ENCODE measurements around the gene FUZ. TPM values are rescaled to one million over a fixed set of nuclear protein-coding genes. Genes with fewer than 3 reads are reported as not detected.

FUZ gene
- total RNA-seq, 1 donor from 2014 or later, result 12.5 TPM

GRCh38 chr19:49857061-49857837, 44.2 kb upstream of the FUZ start:
- Histone ChIP-seq H3K4me1 (ENCODE audit: control insufficient read depth in 3 of 3, insufficient read depth in 3 of 3, low read length in 3 of 3) (peaks cover 16 to 27% (median 17%) of the 10 kb centered on the region in 3 donors), H3K36me3 (ENCODE audit: control insufficient read depth in 3 of 3, insufficient read depth in 3 of 3, low read length in 3 of 3) (peaks cover 39 to 61% (median 58%) of the 10 kb centered on the region in 3 donors), H3K27me3 (ENCODE audit: control insufficient read depth in 3 of 3, insufficient read depth in 3 of 3, low read length in 3 of 3) (no peaks in the 10 kb centered on the region), H3K4me3 (ENCODE audit: low read length in 3 of 3) (no peak overlapping the region), H3K9me3 (ENCODE audit: control insufficient read depth in 3 of 3, low read length in 3 of 3) (no peaks in the 10 kb centered on the region), H3K27ac (ENCODE audit: low read depth, low read length) (no peak overlapping the region), H3K9ac (ENCODE audit: low read depth in 1 of 3, low read length in 3 of 3) (peak overlapping the region in 1 of 3 donors; percentile 25)

DNA sequence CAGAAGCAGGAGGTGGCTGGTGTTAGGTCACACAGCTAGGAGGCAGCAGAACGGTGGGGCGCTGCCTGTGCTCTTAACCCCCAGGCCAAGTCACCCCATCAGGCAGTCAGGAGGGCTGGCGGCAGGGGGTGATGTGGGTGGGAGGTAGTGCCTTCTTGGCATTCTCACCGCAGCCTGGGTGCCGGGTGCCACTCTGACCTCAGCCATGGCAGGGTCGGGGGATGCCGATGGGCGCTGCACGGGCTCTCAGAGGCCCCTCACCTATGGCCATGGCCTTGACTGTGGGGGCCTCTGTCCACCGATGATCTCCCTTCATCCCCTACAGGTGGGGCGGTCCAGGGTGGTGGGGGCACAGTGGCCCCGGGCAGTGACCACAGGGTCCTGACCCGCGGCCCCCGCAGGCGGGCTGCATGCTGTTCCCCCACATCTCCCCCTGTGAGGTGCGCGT, 43.5 kb upstream of the FUZ start:
- Histone ChIP-seq H3K27me3 (ENCODE audit: control insufficient read depth in 3 of 3, insufficient read depth in 3 of 3, low read length in 3 of 3) (no peaks in the 10 kb centered on the region), H3K4me3 (ENCODE audit: low read length in 3 of 3) (no peak overlapping the region), H3K9me3 (ENCODE audit: control insufficient read depth in 3 of 3, low read length in 3 of 3) (no peaks in the 10 kb centered on the region), H3K4me1 (ENCODE audit: control insufficient read depth in 3 of 3, insufficient read depth in 3 of 3, low read length in 3 of 3) (peaks cover 21 to 32% (median 22%) of the 10 kb centered on the region in 3 donors), H3K27ac (ENCODE audit: low read depth, low read length) (no peak overlapping the region), H3K36me3 (ENCODE audit: control insufficient read depth in 3 of 3, insufficient read depth in 3 of 3, low read length in 3 of 3) (peaks cover 39 to 57% (median 54%) of the 10 kb centered on the region in 3 donors), H3K9ac (ENCODE audit: low read depth in 1 of 3, low read length in 3 of 3) (no peak overlapping the region)

- H3K27ac ChIP-seq (ENCODE audit: low read depth, low read length), result no peak overlapping the region
- H3K9me3 ChIP-seq (ENCODE audit: control insufficient read depth in 3 of 3, low read length in 3 of 3), result no peaks in the 10 kb centered on the region
- H3K4me1 ChIP-seq (ENCODE audit: control insufficient read depth in 3 of 3, insufficient read depth in 3 of 3, low read length in 3 of 3), result peaks cover 21 to 32% (median 22%) of the 10 kb centered on the region in 3 donors
- H3K27me3 ChIP-seq (ENCODE audit: control insufficient read depth in 3 of 3, insufficient read depth in 3 of 3, low read length in 3 of 3), result no peaks in the 10 kb centered on the region
- H3K9ac ChIP-seq (ENCODE audit: low read depth in 1 of 3, low read length in 3 of 3), result peak overlapping the region in 2 of 3 donors; percentile 8 to 14
- no peak overlapping the region for H3K4me3 ChIP-seq (ENCODE audit: low read length in 3 of 3)
- H3K36me3 ChIP-seq (ENCODE audit: control insufficient read depth in 3 of 3, insufficient read depth in 3 of 3, low read length in 3 of 3), result peaks cover 39 to 53% (median 51%) of the 10 kb centered on the region in 3 donors
Measured at GRCh38 chr19:49855676-49856573, 42.8 kb upstream of the FUZ start.

- H3K27me3 ChIP-seq (ENCODE audit: control insufficient read depth in 3 of 3, insufficient read depth in 3 of 3, low read length in 3 of 3), result no peaks in the 10 kb centered on the region
- no peak overlapping the region for H3K27ac ChIP-seq (ENCODE audit: low read depth, low read length)
- peak overlapping the region in 2 of 3 donors; percentile 14 to 40 for H3K9ac ChIP-seq (ENCODE audit: low read depth in 1 of 3, low read length in 3 of 3)
- H3K36me3 ChIP-seq (ENCODE audit: control insufficient read depth in 3 of 3, insufficient read depth in 3 of 3, low read length in 3 of 3), result peaks cover 39 to 47% (median 45%) of the 10 kb centered on the region in 3 donors
- peaks cover 21 to 32% (median 22%) of the 10 kb centered on the region in 3 donors for H3K4me1 ChIP-seq (ENCODE audit: control insufficient read depth in 3 of 3, insufficient read depth in 3 of 3, low read length in 3 of 3)
- no peak overlapping the region for H3K4me3 ChIP-seq (ENCODE audit: low read length in 3 of 3)
- no peaks in the 10 kb centered on the region for H3K9me3 ChIP-seq (ENCODE audit: control insufficient read depth in 3 of 3, low read length in 3 of 3)
Measured at GRCh38 chr19:49855277-49855675, 42.2 kb upstream of the FUZ start.

GRCh38 chr19:49854378-49855263, 41.5 kb upstream of the FUZ start:
- peaks cover 35 to 41% (median 39%) of the 10 kb centered on the region in 3 donors for H3K36me3 ChIP-seq (ENCODE audit: control insufficient read depth in 3 of 3, insufficient read depth in 3 of 3, low read length in 3 of 3)
- no peaks in the 10 kb centered on the region for H3K27me3 ChIP-seq (ENCODE audit: control insufficient read depth in 3 of 3, insufficient read depth in 3 of 3, low read length in 3 of 3)
- H3K27ac ChIP-seq (ENCODE audit: low read depth, low read length), result no peak overlapping the region
- H3K9me3 ChIP-seq (ENCODE audit: control insufficient read depth in 3 of 3, low read length in 3 of 3), result no peaks in the 10 kb centered on the region
- peak overlapping the region in 2 of 3 donors; percentile 45 to 56 for H3K9ac ChIP-seq (ENCODE audit: low read depth in 1 of 3, low read length in 3 of 3)
- H3K4me1 ChIP-seq (ENCODE audit: control insufficient read depth in 3 of 3, insufficient read depth in 3 of 3, low read length in 3 of 3), result peaks cover 26 to 38% (median 27%) of the 10 kb centered on the region in 3 donors
- no peak overlapping the region for H3K4me3 ChIP-seq (ENCODE audit: low read length in 3 of 3)

DNA sequence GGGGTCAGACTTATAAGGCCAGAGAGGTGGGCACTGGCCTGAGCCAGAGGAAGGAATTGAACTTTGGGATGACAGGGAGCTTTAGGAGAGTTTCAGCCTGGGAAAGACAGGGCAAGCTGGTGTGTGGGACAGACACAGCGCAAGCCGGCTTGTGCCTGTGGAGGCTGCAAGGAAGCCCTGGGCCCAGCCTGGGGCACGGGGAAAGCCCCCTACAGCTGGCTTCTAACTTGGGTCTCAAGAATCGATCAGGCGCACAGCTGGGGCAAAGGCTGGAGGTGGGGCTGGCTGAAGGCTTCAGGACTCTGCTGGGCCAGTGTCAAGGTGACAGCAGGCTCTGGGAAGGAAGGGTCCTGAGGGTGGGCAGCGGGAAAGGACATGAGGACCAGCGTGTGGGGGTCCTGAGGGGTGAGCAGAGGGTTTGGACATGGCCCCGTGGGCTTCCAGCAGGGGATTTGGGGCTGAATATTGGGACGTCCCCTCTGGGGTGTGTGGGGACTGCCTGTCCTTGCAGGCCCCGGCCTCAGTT, 40.8 kb upstream of the FUZ start:
- H3K36me3 ChIP-seq (ENCODE audit: control insufficient read depth in 3 of 3, insufficient read depth in 3 of 3, low read length in 3 of 3), result peaks cover 32 to 40% (median 38%) of the 10 kb centered on the region in 3 donors
- H3K4me3 ChIP-seq (ENCODE audit: low read length in 3 of 3), result no peak overlapping the region
- H3K27ac ChIP-seq (ENCODE audit: low read depth, low read length), result peak overlapping the region; percentile 19
- peaks cover 26 to 44% (median 28%) of the 10 kb centered on the region in 3 donors for H3K4me1 ChIP-seq (ENCODE audit: control insufficient read depth in 3 of 3, insufficient read depth in 3 of 3, low read length in 3 of 3)
- peaks cover 0 to 3% (median 0%) of the 10 kb centered on the region in 3 donors for H3K9me3 ChIP-seq (ENCODE audit: control insufficient read depth in 3 of 3, low read length in 3 of 3)
- no peaks in the 10 kb centered on the region for H3K27me3 ChIP-seq (ENCODE audit: control insufficient read depth in 3 of 3, insufficient read depth in 3 of 3, low read length in 3 of 3)
- peak overlapping the region; percentile 45 to 59 (median 56) for H3K9ac ChIP-seq (ENCODE audit: low read depth in 1 of 3, low read length in 3 of 3)

- Histone ChIP-seq H3K36me3 (ENCODE audit: control insufficient read depth in 3 of 3, insufficient read depth in 3 of 3, low read length in 3 of 3) (peaks cover 28 to 30% (median 29%) of the 10 kb centered on the region in 3 donors), H3K27me3 (ENCODE audit: control insufficient read depth in 3 of 3, insufficient read depth in 3 of 3, low read length in 3 of 3) (no peaks in the 10 kb centered on the region), H3K9ac (ENCODE audit: low read depth in 1 of 3, low read length in 3 of 3) (peak overlapping the region in 1 of 3 donors; percentile 77), H3K9me3 (ENCODE audit: control insufficient read depth in 3 of 3, low read length in 3 of 3) (peaks cover 0 to 3% (median 0%) of the 10 kb centered on the region in 3 donors), H3K27ac (ENCODE audit: low read depth, low read length) (no peak overlapping the region), H3K4me3 (ENCODE audit: low read length in 3 of 3) (peak overlapping the region; percentile 59 to 97 (median 76)), H3K4me1 (ENCODE audit: control insufficient read depth in 3 of 3, insufficient read depth in 3 of 3, low read length in 3 of 3) (peaks cover 26 to 39% (median 28%) of the 10 kb centered on the region in 3 donors)
Measured at GRCh38 chr19:49852631-49853126, 39.6 kb upstream of the FUZ start.

DNA sequence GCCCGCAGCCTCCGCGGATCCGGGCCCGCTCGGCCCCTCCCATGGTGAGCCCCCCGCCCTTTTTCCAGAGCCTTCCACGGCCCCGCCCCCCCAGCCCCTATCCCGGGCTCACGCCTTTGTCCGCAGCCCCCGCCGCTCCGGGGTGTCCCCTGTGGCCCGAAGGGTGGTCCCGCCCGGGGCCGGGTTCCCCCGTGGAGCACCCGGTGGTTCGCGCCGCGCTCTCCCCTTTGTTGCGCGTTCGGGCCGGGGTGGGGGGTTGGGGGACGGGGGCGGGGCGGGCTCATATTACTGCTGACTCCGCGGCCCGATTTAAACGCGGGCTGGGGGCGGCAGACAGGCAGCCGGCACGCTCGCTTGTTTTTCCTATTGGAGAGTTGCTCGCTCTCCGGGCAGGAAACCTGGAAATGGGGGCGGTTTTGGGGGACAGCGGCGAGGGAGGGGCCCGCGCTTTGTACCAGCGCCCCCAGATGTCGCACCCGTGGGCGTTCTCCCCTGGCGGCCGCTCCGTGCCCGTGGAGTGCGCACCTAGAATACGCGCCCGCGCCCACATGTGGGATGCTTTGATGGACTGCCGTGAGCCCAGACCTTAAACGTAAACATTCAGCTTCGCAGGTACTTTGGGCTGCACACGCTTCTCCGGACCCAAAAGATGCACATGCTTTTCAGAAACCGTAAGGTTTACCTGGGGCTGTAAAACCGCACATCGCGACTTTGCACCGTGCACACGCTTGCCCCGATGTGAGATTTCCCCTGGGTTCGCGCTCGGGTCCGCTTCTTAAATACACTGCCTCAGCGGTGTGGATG, 38.6 kb upstream of the FUZ start:
- Histone ChIP-seq H3K27me3 (ENCODE audit: control insufficient read depth in 3 of 3, insufficient read depth in 3 of 3, low read length in 3 of 3) (no peaks in the 10 kb centered on the region), H3K4me1 (ENCODE audit: control insufficient read depth in 3 of 3, insufficient read depth in 3 of 3, low read length in 3 of 3) (peaks cover 26 to 39% (median 28%) of the 10 kb centered on the region in 3 donors), H3K36me3 (ENCODE audit: control insufficient read depth in 3 of 3, insufficient read depth in 3 of 3, low read length in 3 of 3) (peaks cover 19 to 20% (median 20%) of the 10 kb centered on the region in 3 donors), H3K9me3 (ENCODE audit: control insufficient read depth in 3 of 3, low read length in 3 of 3) (peaks cover 0 to 3% (median 0%) of the 10 kb centered on the region in 3 donors), H3K9ac (ENCODE audit: low read depth in 1 of 3, low read length in 3 of 3) (peak overlapping the region; percentile 99 to 100 (median 100)), H3K4me3 (ENCODE audit: low read length in 3 of 3) (peak overlapping the region; percentile 76 to 97 (median 95)), H3K27ac (ENCODE audit: low read depth, low read length) (peak overlapping the region; percentile 51)
